Prostate gland (tissue), 2 donors: ENCODE measurements around the gene PTK6. TPM values are rescaled to one million over a fixed set of nuclear protein-coding genes. Genes with fewer than 3 reads are reported as not detected.

Experiments
- DNase-seq: peaks from one replicate; pipeline ENCODE4 v3.0.0-alpha.2; 2019; ENCODE audit warnings: low spot score
- H3K27ac ChIP-seq, 2 donors: fragments of 200-600 bp; sonication (generic); 2 replicates each; pipeline ENCODE4 v1.5.1; 2017 to 2019
- H3K27me3 ChIP-seq: fragments of 200-600 bp; sonication (generic); replicated peaks from 2 replicates; pipeline ENCODE4 v1.5.1; 2019; ENCODE audit not compliant: insufficient read depth
- H3K36me3 ChIP-seq, 2 donors: fragments of 200-600 bp; sonication (generic); 1 replicate in 1 of 2; 2 replicates in 1 of 2; pipeline versions ENCODE4 v1.5.1 to v1.8.1; 2017 to 2019
- H3K4me1 ChIP-seq: fragments of 200-600 bp; sonication (generic); replicated peaks from 2 replicates; pipeline ENCODE4 v1.5.1; 2019
- H3K4me3 ChIP-seq, 2 donors: fragments of 200-600 bp; sonication (generic); 2 replicates each; pipeline ENCODE4 v1.5.1; 2017 to 2019
- H3K9me3 ChIP-seq: fragments of 200-600 bp; sonication (generic); 2 replicates; pipeline ENCODE4 v1.5.1; 2017
- CTCF ChIP-seq, 4 experiments: fragments of 200-600 bp in 2 of 4; fragments of 450-650 bp in 2 of 4; sonication (generic) in 2 of 4; IDR thresholded peaks; 1 replicate in 3 of 4; 2 replicates in 1 of 4; pipeline ENCODE4 v1.5.1; 2016 to 2019; ENCODE audit warnings: antibody characterized with exemption in 4 of 4, mild to moderate bottlenecking in 2 of 4, moderate library complexity in 2 of 4
- POLR2A ChIP-seq: fragments of 450-650 bp; IDR thresholded peaks from one replicate; pipeline ENCODE4 v1.6.1; 2016; ENCODE audit warnings: antibody characterized with exemption, mild to moderate bottlenecking
- POLR2AphosphoS5 ChIP-seq: sonication (generic); formaldehyde crosslinking; IDR thresholded peaks from one replicate; pipeline ENCODE4 v1.6.1; 2017; ENCODE audit warnings: antibody characterized with exemption
- WGBS: methylation state at CpG from one replicate; pipeline ENCODE4 v1.1.5; 2018; 5-methylcytosine and 5-hydroxymethylcytosine counted together
- intact Hi-C: fragments of 100-400 bp; cut with DNase I; formaldehyde crosslinking; loops from one replicate; pipeline ENCODE4 v1.14.2; 2022
- total RNA-seq, 2 donors: library from RNA; depleted of rRNA; stranded (reverse); fragments of >200 nt; gene quantifications; one replicate each; pipeline ENCODE4 v1.1.0, GENCODE V29; 2016

Gene PTK6
- total RNA-seq, 2 donors from 2014 or later: 0.77 to 1.1 TPM

GRCh38 chr20:63576311-63576710, 39.1 kb upstream of the PTK6 start:
- Histone ChIP-seq H3K9me3 (no peaks in the 10 kb centered on the region), H3K36me3 (no peaks in the 10 kb centered on the region), H3K4me3 (no peak overlapping the region), H3K27me3 (no peaks in the 10 kb centered on the region), H3K4me1 (peaks cover 3% of the 10 kb centered on the region), H3K27ac (no peak overlapping the region)
- no peak for DNase-seq
- TF ChIP-seq POLR2AphosphoS5: no peak
- TF ChIP-seq CTCF (IDR thresholded peaks at IDR 0.05): no peak
- TF ChIP-seq POLR2A: no peak
- WGBS: 85% methylated on average over 7 of the region's 7 CpGs
- intact Hi-C loops: no loop called here

- no peaks in the 10 kb centered on the region for H3K36me3 ChIP-seq
- no peak for DNase-seq
- WGBS: 61% methylated on average over 28 of the region's 28 CpGs
- H3K4me3 ChIP-seq: no peak overlapping the region
- H3K27ac ChIP-seq: peak overlapping the region; percentile 80 to 82
- peaks cover 3% of the 10 kb centered on the region for H3K4me1 ChIP-seq
- H3K27me3 ChIP-seq: no peaks in the 10 kb centered on the region
- no peaks in the 10 kb centered on the region for H3K9me3 ChIP-seq
- intact Hi-C loops: no loop called here
- TF ChIP-seq POLR2AphosphoS5: no peak
- no peak for TF ChIP-seq POLR2A
- no peak for TF ChIP-seq CTCF (IDR thresholded peaks at IDR 0.05)
These were observed 37.9 kb upstream of the PTK6 start for GRCh38 chr20:63574829-63575743.

GRCh38 chr20:63574156-63574828, 37.1 kb upstream of the PTK6 start, which contains the start of gene HELZ2:
HELZ2 (minus strand) TSS chr20:63574239; CDS start chr20:63572385, 1,854 bp downstream.
- WGBS: 21% methylated on average over 11 of the region's 40 CpGs
- peaks cover 3% of the 10 kb centered on the region for H3K4me1 ChIP-seq
- no peaks in the 10 kb centered on the region for H3K9me3 ChIP-seq
- peak; percentile 72 for DNase-seq
- intact Hi-C loops: no loop called here
- H3K27ac ChIP-seq: peak within 1 kb of the TSS; percentile 80 to 82
- no peaks in the 10 kb centered on the region for H3K27me3 ChIP-seq
- TF ChIP-seq CTCF (IDR thresholded peaks at IDR 0.05): no peak
- peak; percentile 44 for TF ChIP-seq POLR2A
- TF ChIP-seq POLR2AphosphoS5: peak; percentile 48
- H3K36me3 ChIP-seq: no peaks in the 10 kb centered on the region
- H3K4me3 ChIP-seq: peak within 1 kb of the TSS; percentile 77 to 89

GRCh38 chr20:63573647-63574131, 36.5 kb upstream of the PTK6 start:
- peak overlapping the region; percentile 77 to 89 for H3K4me3 ChIP-seq
- peaks cover 3% of the 10 kb centered on the region for H3K4me1 ChIP-seq
- intact Hi-C loops: no loop called here
- TF ChIP-seq POLR2AphosphoS5 (no peak), CTCF (IDR thresholded peaks at IDR 0.05) (no peak), POLR2A (no peak)
- no peaks in the 10 kb centered on the region for H3K36me3 ChIP-seq
- peak overlapping the region; percentile 80 to 82 for H3K27ac ChIP-seq
- no peaks in the 10 kb centered on the region for H3K9me3 ChIP-seq
- under 1% methylated on average over 15 of the region's 24 CpGs for WGBS
- DNase-seq: no peak
- no peaks in the 10 kb centered on the region for H3K27me3 ChIP-seq
